IPS-NIHi11 (cell line): ENCODE measurements around the gene RPTN.

ENCODE experiments used
- DNase-seq: peaks from one replicate; pipeline ENCODE4 v3.0.0; 2012; ENCODE audit warnings: mixed read lengths, low spot score

The RPTN gene

GRCh38 chr1:152110860-152111514 is 48.0 kb downstream of the RPTN start:
- DNase-seq: peak; percentile 15

DNA sequence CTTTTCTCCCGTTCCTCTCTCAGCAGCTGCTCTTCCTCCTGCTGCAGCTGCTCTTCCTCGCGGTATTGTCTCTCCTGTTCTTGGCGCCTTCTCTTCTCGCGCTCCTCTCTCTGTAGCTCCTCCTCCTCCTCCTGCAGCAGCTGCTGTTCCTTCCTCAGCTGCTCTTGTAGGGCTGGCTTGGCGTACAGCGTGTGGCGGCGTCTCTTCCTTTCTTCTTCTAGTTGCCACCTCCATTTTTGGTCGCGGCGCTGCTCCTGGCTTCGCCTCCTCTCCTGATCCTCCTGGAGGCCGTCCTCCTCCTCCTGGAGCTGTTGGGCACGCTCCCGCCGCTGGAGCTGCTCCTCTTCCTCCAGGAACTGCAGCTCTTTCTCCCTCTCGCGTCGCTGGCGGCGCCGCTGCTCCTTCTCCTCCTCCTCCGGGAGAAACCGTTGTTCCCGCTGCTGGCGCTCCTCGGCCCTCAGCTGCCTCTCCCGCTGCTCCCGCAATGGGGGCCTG is 48.6 kb downstream of the RPTN start:
- peak; percentile 16 for DNase-seq

DNA sequence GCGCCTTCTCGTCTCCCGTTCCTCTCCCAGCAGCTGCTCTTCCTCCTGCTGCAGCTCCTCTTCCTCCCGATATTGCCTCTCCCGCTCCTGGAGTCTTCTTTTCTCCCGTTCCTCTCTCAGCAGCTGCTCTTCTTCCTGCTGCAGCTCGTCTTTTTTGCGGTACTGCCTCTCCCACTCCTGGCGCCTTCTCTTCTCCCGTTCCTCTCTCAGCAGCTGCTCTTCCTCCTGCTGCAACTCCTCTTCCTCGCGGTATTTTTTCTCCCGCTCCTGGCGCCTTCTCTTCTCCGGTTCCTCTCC is 49.1 kb downstream of the RPTN start:
- no peak for DNase-seq

DNA sequence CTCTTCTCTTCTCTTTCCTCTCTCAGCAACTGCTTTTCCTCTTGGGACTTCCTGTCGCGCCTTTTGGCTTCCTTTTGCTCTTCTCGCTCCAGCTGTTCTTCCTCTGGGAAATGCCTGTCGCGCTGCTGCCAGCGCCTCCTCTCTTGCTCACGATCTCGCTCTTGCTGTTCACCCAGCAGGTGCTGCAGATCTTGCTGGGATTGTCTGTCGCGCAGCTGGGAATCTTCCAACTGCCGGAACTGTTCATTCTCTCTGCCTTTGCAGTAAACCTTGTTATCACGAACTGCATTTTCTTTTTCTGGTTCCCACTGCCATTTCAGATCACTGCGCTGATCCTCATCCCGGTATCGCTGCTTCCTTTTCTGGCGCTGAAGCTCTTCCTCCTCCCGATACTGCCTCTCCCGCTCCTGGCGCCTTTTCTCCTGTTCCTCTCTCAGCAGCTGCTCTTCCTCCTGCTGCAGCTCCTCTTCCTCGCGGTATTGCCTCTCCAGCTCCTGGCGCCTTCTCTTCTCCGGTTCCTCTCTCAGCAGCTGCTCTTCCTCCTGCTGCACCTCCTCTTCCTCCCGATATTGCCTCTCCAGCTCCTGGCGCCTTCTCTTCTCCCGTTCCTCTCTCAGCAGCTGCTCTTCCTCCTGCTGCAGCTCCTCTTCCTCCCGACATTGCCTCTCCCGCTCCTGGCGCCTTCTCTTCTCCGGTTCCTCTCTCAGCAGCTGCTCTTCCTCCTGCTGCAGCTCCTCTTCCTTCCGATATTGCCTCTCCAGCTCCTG is 49.6 kb downstream of the RPTN start:
- no peak for DNase-seq

GRCh38 chr1:152108882-152109222 is 50.2 kb downstream of the RPTN start:
- DNase-seq: no peak

DNA sequence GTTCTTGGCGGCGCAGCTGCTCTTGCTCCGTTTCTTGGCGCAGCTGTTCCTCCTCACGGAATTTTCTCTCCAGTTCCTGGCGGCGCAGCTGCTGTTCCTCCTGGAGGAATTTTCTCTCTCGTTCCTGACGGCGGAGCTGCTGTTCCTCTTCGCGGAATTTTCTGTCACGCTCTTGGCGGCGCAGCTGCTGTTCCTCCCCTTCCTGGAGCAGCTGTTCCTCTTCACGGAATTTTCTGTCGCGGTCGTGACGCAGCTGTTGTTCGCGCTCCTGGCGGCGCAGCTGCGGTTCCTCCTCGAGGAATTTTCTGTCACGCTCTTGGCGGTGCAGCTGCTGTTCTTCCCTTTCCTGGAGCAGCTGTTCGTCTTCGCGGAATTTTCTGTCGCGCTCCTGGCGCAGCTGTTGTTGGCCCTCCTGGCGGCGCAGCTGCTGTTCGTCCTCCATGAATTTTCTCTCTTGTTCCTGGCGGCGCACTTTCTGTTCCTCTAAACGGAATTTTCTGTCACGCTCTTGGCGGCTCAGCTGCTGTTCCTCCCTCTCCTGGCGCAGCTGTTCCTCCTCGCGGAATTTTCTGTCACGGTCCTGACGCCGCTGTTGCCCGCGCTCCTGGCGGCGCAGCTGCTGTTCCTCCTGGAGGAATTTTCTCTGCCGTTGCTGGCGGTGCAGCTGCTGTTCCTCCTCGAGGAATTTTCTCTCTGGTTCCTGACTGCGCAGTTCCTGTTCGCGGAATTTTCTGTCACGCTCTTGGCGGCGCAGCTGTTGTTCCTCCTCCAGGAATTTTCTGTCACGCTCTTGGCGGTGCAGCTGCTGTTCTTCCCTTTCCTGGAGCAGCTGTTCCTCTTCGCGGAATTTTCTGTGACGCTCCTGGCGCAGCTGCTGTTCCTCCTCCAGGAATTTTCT is 50.8 kb downstream of the RPTN start:
- no peak for DNase-seq

GRCh38 chr1:152107031-152107983 is 51.7 kb downstream of the RPTN start:
- no peak for DNase-seq

DNA sequence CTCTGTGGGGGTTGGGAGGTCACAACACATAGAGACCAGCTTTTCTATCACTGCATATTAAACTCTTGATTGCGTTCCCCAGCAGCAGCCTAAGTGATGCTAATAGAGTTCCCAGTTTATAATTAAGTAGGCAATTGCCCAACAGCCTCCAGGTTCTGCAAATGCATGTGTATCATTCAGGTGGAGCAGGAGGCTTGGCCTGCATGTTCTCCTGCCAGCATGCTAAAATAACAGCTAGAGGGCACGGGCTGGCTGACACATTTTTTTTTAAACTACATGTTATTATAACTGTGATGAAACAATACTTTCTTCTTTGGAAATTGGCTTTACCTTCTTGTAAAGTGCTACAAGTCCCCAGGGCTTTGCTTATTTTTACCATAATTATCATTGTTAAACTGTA is 54.2 kb downstream of the RPTN start:
- no peak for DNase-seq
